H1 (cell line): ENCODE results near the gene RRBP1. TPM values are rescaled to one million over a fixed set of nuclear protein-coding genes. Genes with fewer than 3 reads are reported as not detected.

Experiments used
- CTCF ChIA-PET: fragments of 300-600 bp; sonication (Branson Sonifier 250); formaldehyde crosslinking; loops from one replicate; lab custom pipeline; 2021; ENCODE audit not compliant: partially characterized antibody; lab: Charles Lee
- POLR2A ChIA-PET: fragments of 300-600 bp; sonication (Branson Sonifier 250); formaldehyde crosslinking; loops from one replicate; lab custom pipeline; 2021; ENCODE audit warnings: inconsistent platforms; ENCODE audit not compliant: partially characterized antibody; lab: Charles Lee
- DNase-seq, 2 experiments: peaks; one replicate each; pipeline versions ENCODE4 v3.0.0 to v3.0.0-alpha.2; 2010 to 2022; ENCODE audit warnings: low spot score in 2 of 2, low read depth in 1 of 2, mixed read lengths in 1 of 2
- FAIRE-seq: peaks from 2 replicates; lab custom pipeline; 2011; peaks lifted over from hg19 to GRCh38; lab: Jason Lieb, UNC
- H2AFZ ChIP-seq: 2 replicates; pipeline ENCODE4 v1.8.1; 2012; ENCODE audit warnings: low read length, inconsistent platforms
- H2AK5ac ChIP-seq: 2 replicates; pipeline ENCODE4 v1.6.1; 2013; ENCODE audit warnings: low read depth, low read length
- H2BK120ac ChIP-seq: replicated peaks from 2 replicates; pipeline ENCODE3; 2013; ENCODE audit warnings: low read depth, low read length, inconsistent platforms
- H2BK12ac ChIP-seq: 2 replicates; pipeline ENCODE4 v1.6.1; 2013; ENCODE audit warnings: low read depth, low read length
- H2BK15ac ChIP-seq: 2 replicates; pipeline ENCODE4 v1.6.1; 2013; ENCODE audit warnings: low read length
- H2BK20ac ChIP-seq: 2 replicates; pipeline ENCODE4 v1.6.1; 2013; ENCODE audit warnings: low read length
- H2BK5ac ChIP-seq: 2 replicates; pipeline ENCODE4 v1.6.1; 2013; ENCODE audit warnings: low read depth, low read length
- H3K14ac ChIP-seq: 2 replicates; pipeline ENCODE4 v1.6.1; 2013; ENCODE audit warnings: inconsistent platforms; ENCODE audit not compliant: insufficient read length
- H3K18ac ChIP-seq: 2 replicates; pipeline ENCODE4 v1.6.1; 2013; ENCODE audit warnings: low read length; ENCODE audit errors: extremely low read depth
- H3K23ac ChIP-seq: 2 replicates; pipeline ENCODE4 v1.6.1; 2013; ENCODE audit warnings: inconsistent platforms; ENCODE audit not compliant: insufficient read length
- H3K23me2 ChIP-seq: 2 replicates; pipeline ENCODE4 v1.6.1; 2013; ENCODE audit warnings: low read depth, low read length
- H3K27ac ChIP-seq: 2 replicates; pipeline ENCODE4 v1.6.1; 2011; ENCODE audit warnings: low read depth, low read length, inconsistent platforms
- H3K27me3 ChIP-seq, 4 experiments: replicated peaks in 1 of 4; 1 replicate in 1 of 4; 2 replicates in 3 of 4; pipeline versions ENCODE4 v1.6.1 to v1.8.1; 2011 to 2013; ENCODE audit warnings: low read length in 3 of 4, mild to moderate bottlenecking in 3 of 4, inconsistent platforms in 2 of 4, mixed read lengths in 2 of 4, moderate library complexity in 1 of 4; ENCODE audit not compliant: control insufficient read depth in 3 of 4, insufficient read depth in 3 of 4; ENCODE audit errors: extremely low read depth in 1 of 4
- H3K36me3 ChIP-seq, 4 experiments: 2 replicates each; pipeline versions ENCODE4 v1.6.1 to v1.8.1; 2011 to 2013; ENCODE audit warnings: mild to moderate bottlenecking in 4 of 4, low read length in 3 of 4, moderate library complexity in 2 of 4, control low read depth in 1 of 4, inconsistent platforms in 1 of 4; ENCODE audit not compliant: insufficient read depth in 4 of 4, control insufficient read depth in 2 of 4
- H3K4ac ChIP-seq: replicated peaks from 2 replicates; pipeline ENCODE3; 2013; ENCODE audit warnings: low read length, low read depth, mixed read lengths, inconsistent platforms; ENCODE audit not compliant: insufficient read length
- H3K4me1 ChIP-seq, 4 experiments: replicated peaks in 1 of 4; 1 replicate in 1 of 4; 2 replicates in 3 of 4; pipeline versions ENCODE4 v1.6.1 to v1.8.1; 2011 to 2013; ENCODE audit warnings: low read length in 3 of 4, inconsistent platforms in 2 of 4, mixed read lengths in 1 of 4; ENCODE audit not compliant: insufficient read depth in 4 of 4, control insufficient read depth in 3 of 4
- H3K4me2 ChIP-seq, 2 experiments: 2 replicates each; pipeline versions ENCODE4 v1.6.1 to v1.8.1; 2011 to 2013; ENCODE audit warnings: low read depth in 2 of 2, low read length in 2 of 2, control low read depth in 1 of 2, inconsistent platforms in 1 of 2, mild to moderate bottlenecking in 1 of 2; ENCODE audit not compliant: insufficient read depth in 1 of 2
- H3K4me3 ChIP-seq, 4 experiments: fragments of 200-600, 300-600 bp in 1 of 4; sonication (generic), shearing (Covaris generic), sonication (Bioruptor Twin) in 1 of 4; 2 replicates each; pipeline versions ENCODE4 v1.5.1 to v1.8.1; 2011 to 2016; ENCODE audit warnings: low read length in 4 of 4, low read depth in 3 of 4, control low read depth in 2 of 4, inconsistent platforms in 2 of 4, mild to moderate bottlenecking in 2 of 4, mixed read lengths in 1 of 4, moderate library complexity in 1 of 4; ENCODE audit not compliant: insufficient read depth in 2 of 4; ENCODE audit errors: extremely low read depth in 1 of 4
- H3K56ac ChIP-seq: replicated peaks from 2 replicates; pipeline ENCODE3; 2013; ENCODE audit warnings: low read depth, mild to moderate bottlenecking, mixed read lengths, low read length, inconsistent platforms; ENCODE audit not compliant: insufficient read length
- H3K79me1 ChIP-seq: 2 replicates; pipeline ENCODE4 v1.6.1; 2013; ENCODE audit warnings: low read depth, low read length, control low read depth
- H3K79me2 ChIP-seq, 2 experiments: 2 replicates each; pipeline versions ENCODE4 v1.6.1 to v1.8.1; 2012 to 2013; ENCODE audit warnings: low read length in 2 of 2, mild to moderate bottlenecking in 2 of 2, inconsistent platforms in 1 of 2; ENCODE audit not compliant: insufficient read depth in 2 of 2, control insufficient read depth in 1 of 2
- H3K9ac ChIP-seq, 4 experiments: replicated peaks in 1 of 4; 1 replicate in 1 of 4; 2 replicates in 3 of 4; pipeline versions ENCODE4 v1.6.1 to v1.8.1; 2011 to 2013; ENCODE audit warnings: low read depth in 3 of 4, low read length in 3 of 4, control low read depth in 2 of 4, mild to moderate bottlenecking in 2 of 4, moderate library complexity in 2 of 4, inconsistent platforms in 1 of 4; ENCODE audit errors: extremely low read depth in 1 of 4
- H3K9me3 ChIP-seq, 2 experiments: 2 replicates each; pipeline versions ENCODE4 v1.6.1 to v1.8.1; 2012 to 2013; ENCODE audit warnings: mild to moderate bottlenecking in 2 of 2, moderate library complexity in 2 of 2, control low read depth in 1 of 2, inconsistent platforms in 1 of 2, low read depth in 1 of 2, low read length in 1 of 2, mixed read lengths in 1 of 2; ENCODE audit not compliant: insufficient read depth in 2 of 2
- H4K20me1 ChIP-seq, 2 experiments: replicated peaks in 1 of 2; 2 replicates each; pipeline versions ENCODE3 to v1.8.1; 2011 to 2013; ENCODE audit warnings: inconsistent platforms in 2 of 2, low read length in 2 of 2, mild to moderate bottlenecking in 1 of 2; ENCODE audit not compliant: insufficient read depth in 2 of 2, control insufficient read depth in 1 of 2
- H4K5ac ChIP-seq: 2 replicates; pipeline ENCODE4 v1.6.1; 2013; ENCODE audit warnings: low read length, low read depth, mixed read lengths, inconsistent platforms; ENCODE audit not compliant: insufficient read length
- H4K8ac ChIP-seq: 2 replicates; pipeline ENCODE4 v1.8.0; 2013; ENCODE audit warnings: mild to moderate bottlenecking, moderate library complexity, low read length, inconsistent platforms; ENCODE audit not compliant: insufficient read depth; ENCODE audit errors: extremely low read depth
- H4K91ac ChIP-seq: replicated peaks from 2 replicates; pipeline ENCODE3; 2013; ENCODE audit warnings: low read length, mixed read lengths, inconsistent platforms; ENCODE audit not compliant: insufficient read length
- ASH2L ChIP-seq: fragments of 200-600, 300-600 bp; sonication (generic); IDR thresholded peaks from one replicate; pipeline ENCODE4 v1.7.1; 2017; ENCODE audit warnings: low read length
- CEBPB ChIP-seq: IDR thresholded peaks from 2 replicates; pipeline ENCODE4 v1.6.1; 2012; ENCODE audit warnings: low read depth, low read length
- FOSL1 ChIP-seq: IDR thresholded peaks from 2 replicates; pipeline ENCODE4 v1.6.1; 2011; ENCODE audit warnings: mild to moderate bottlenecking, low read depth, low read length, moderate library complexity; ENCODE audit not compliant: insufficient read depth
- HDAC2 ChIP-seq, 2 experiments: fragments of 300-600 bp in 1 of 2; sonication (generic) in 1 of 2; IDR thresholded peaks; 2 replicates each; pipeline ENCODE4 v1.6.1; 2011 to 2012; ENCODE audit warnings: low read depth in 2 of 2, low read length in 2 of 2, mild to moderate bottlenecking in 2 of 2, moderate library complexity in 2 of 2, borderline replicate concordance in 1 of 2, inconsistent platforms in 1 of 2
- KDM4A ChIP-seq: IDR thresholded peaks from one replicate; pipeline ENCODE4 v1.7.1; 2012; ENCODE audit warnings: low read depth, mild to moderate bottlenecking, moderate library complexity, low read length, inconsistent platforms; ENCODE audit not compliant: severe bottlenecking
- RAD21 ChIP-seq, 2 experiments: IDR thresholded peaks in 1 of 2; conservative IDR thresholded peaks in 1 of 2; 2 replicates each; pipeline ENCODE4 v1.6.1; 2011; ENCODE audit warnings: low read depth in 2 of 2, low read length in 2 of 2, improper control_type of control experiment in 1 of 2, inconsistent platforms in 1 of 2, mild to moderate bottlenecking in 1 of 2, moderate library complexity in 1 of 2
- RBBP5 ChIP-seq: IDR thresholded peaks from 2 replicates; pipeline ENCODE4 v1.7.1; 2012; ENCODE audit warnings: low read depth, mild to moderate bottlenecking, inconsistent platforms, low read length, moderate library complexity, borderline replicate concordance
- SIRT6 ChIP-seq: IDR thresholded peaks from one replicate; pipeline ENCODE4 v1.7.1; 2012; ENCODE audit warnings: low read length, inconsistent platforms
- SIX5 ChIP-seq: IDR thresholded peaks from 2 replicates; pipeline ENCODE4 v1.6.1; 2011; ENCODE audit warnings: mild to moderate bottlenecking, low read depth, low read length
- SP2 ChIP-seq: IDR thresholded peaks from 2 replicates; pipeline ENCODE4 v1.6.1; 2012; ENCODE audit warnings: mild to moderate bottlenecking, low read length, inconsistent platforms
- SUZ12 ChIP-seq: fragments of 200-600 bp; sonication (generic); IDR thresholded peaks from 2 replicates; pipeline ENCODE4 v1.6.1; 2012; ENCODE audit warnings: mild to moderate bottlenecking, inconsistent platforms, low read length, moderate library complexity, mixed read lengths
- WGBS, 2 experiments: shearing (Covaris generic) in 1 of 2; methylation state at CpG; one replicate each; pipeline versions ENCODE4 v1.1.6 to v1.1.7; 2013 to 2015; ENCODE audit warnings: low lambda C conversion rate in 2 of 2, mixed read lengths in 2 of 2, inconsistent platforms in 1 of 2, low coverage in 1 of 2, missing lambda C conversion rate in 1 of 2; ENCODE audit not compliant: insufficient replicate concordance in 2 of 2, insufficient coverage in 1 of 2, insufficient read length in 1 of 2; ENCODE audit errors: extremely low coverage in 1 of 2, missing lambda C conversion rate in 1 of 2; 5-methylcytosine and 5-hydroxymethylcytosine counted together
- polyA plus RNA-seq, 7 experiments: library from polyadenylated mRNA; depleted of rRNA in 3 of 7; stranded (reverse) in 5 of 7; unstranded in 2 of 7; fragments of >200 nt in 5 of 7; fragments of 200-250 nt in 2 of 7; gene quantifications; 1 replicate in 5 of 7; 2 replicates in 1 of 7; 4 replicates in 1 of 7; pipeline versions ENCODE4 v1.2.1 to v1.2.3, GENCODE V29; 2011 to 2013; ENCODE audit warnings: missing spikeins in 2 of 7, mixed read lengths in 2 of 7
- total RNA-seq: library from RNA; stranded (reverse); fragmentation: NEBNext Ultra II Directional; extraction: Animal tissue kit (Norgen Biotek cat#: 25700); gene quantifications from 2 replicates; pipeline ENCODE4 v1.2.1, GENCODE V29; 2021

RRBP1 gene
- total and polyA plus RNA-seq, 2 of the 8 experiments (the other 6 are each of a cell fraction or from before 2014, with no cell fraction given), result 15.9 to 157 TPM

DNA sequence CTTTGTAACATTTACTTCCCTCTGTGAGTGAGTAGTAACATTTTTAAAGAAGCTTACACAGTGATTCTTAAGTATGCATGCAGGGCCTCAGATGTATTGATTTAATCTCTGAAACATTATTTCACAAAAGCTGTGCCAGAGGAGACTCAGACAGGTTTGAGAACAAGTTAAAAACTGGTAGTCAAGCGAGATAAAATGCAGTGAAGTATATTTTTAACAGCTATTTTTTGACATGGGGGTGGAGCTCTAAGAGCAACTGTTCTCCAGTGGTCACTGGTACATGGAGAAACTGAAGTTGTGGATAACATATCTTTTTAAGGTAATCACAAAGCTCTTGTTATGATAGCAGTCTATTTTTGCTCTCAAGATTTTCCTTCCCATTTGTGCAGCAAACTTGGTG lies 91.8 kb downstream of the RRBP1 start:
- Histone ChIP-seq H2BK5ac (no peak overlapping the region), H3K23ac (no peak overlapping the region), H4K8ac (no peak overlapping the region), H3K4me2 (no peak overlapping the region), H3K36me3 (no peaks in the 10 kb centered on the region; a peak in 1 of 8 replicates), H3K18ac (no peak overlapping the region), H3K9ac (no peak overlapping the region; a peak in 1 of 7 replicates), H2BK120ac (no peak overlapping the region), H3K4ac (no peak overlapping the region), H2BK15ac (no peak overlapping the region), H3K9me3 (no peaks in the 10 kb centered on the region), H3K56ac (no peak overlapping the region), H2AK5ac (no peak overlapping the region), H3K27me3 (no peaks in the 10 kb centered on the region), H2BK12ac (no peak overlapping the region), H3K79me1 (peaks cover 8% of the 10 kb centered on the region), H3K14ac (no peak overlapping the region), H3K4me1 (peaks cover 0 to 13% (median 2%) of the 10 kb centered on the region in 4 experiments; a peak in 4 of 7 replicates), H2AFZ (no peak overlapping the region), H4K5ac (no peak overlapping the region), H2BK20ac (no peak overlapping the region), H3K27ac (no peak overlapping the region), H3K4me3 (no peak overlapping the region), H3K79me2 (peaks cover 3 to 90% of the 10 kb centered on the region in 2 experiments; a peak in 3 of 4 replicates), H3K23me2 (no peaks in the 10 kb centered on the region), H4K20me1 (peaks cover 0 to 5% of the 10 kb centered on the region in 2 experiments), H4K91ac (no peak overlapping the region)
- FAIRE-seq, result no peak
- ChIA-PET POLR2A (interaction anchor here (0.8 to 3.2 kb wide), 3 partner anchors 9 to 19 kb away, joined by 4 to 18 read pairs (median 7); partner anchors contain the start of gene DSTN), CTCF (interaction anchor here (0.8 to 1.7 kb wide), 5 partner anchors 12 to 86 kb away, joined by 3 to 6 read pairs (median 3); no protein-coding TSS in a partner anchor)
- WGBS, 2 experiments, result 76% methylated on average over 1 of the region's 1 CpG; no CpG with 5 or more reads in 1 of the 2 experiments
- TF ChIP-seq ASH2L, result no peak
- no peak for TF ChIP-seq HDAC2 (IDR thresholded peaks at IDR 0.05; ENCODE audit: borderline replicate concordance in 1 of 2, low read depth in 2 of 2, low read length in 2 of 2)
- no peak for TF ChIP-seq SIX5
- no peak for TF ChIP-seq SIRT6
- no peak for TF ChIP-seq CEBPB
- TF ChIP-seq FOSL1, result no peak
- no peak for TF ChIP-seq SUZ12
- no peak for TF ChIP-seq KDM4A
- TF ChIP-seq RBBP5, result no peak
- no peak for TF ChIP-seq SP2
- no peak for TF ChIP-seq RAD21 (IDR thresholded peaks at IDR 0.05 in 1 of 2, conservative IDR thresholded peaks at IDR 0.05 in 1 of 2; ENCODE audit: low read depth in 2 of 2, low read length in 2 of 2)
- DNase-seq, result no peak
